A549 (cell line): ENCODE results near the gene TMBIM1.

Source experiments
- BHLHE40 ChIP-seq: IDR thresholded peaks from 2 replicates; pipeline ENCODE4 v1.6.1; 2012; ENCODE audit warnings: low read depth, low read length, inconsistent platforms
- CBX8 ChIP-seq: fragments of 200-600 bp; sonication (generic); IDR thresholded peaks from 2 replicates; pipeline ENCODE4 v1.6.1; 2016
- EP300 ChIP-seq, 2 experiments: fragments of >200 bp; sonication (Bioruptor Twin); formaldehyde crosslinking; IDR thresholded peaks; 2 replicates in 1 of 2; 3 replicates in 1 of 2; pipeline ENCODE4 v1.6.1; 2016 to 2017
- ESRRA ChIP-seq: fragments of 150-350 bp; IDR thresholded peaks from 2 replicates; pipeline ENCODE4 v1.6.1; 2014; ENCODE audit warnings: mild to moderate bottlenecking, low read length, borderline replicate concordance
- MAFK ChIP-seq: fragments of 450-650 bp; IDR thresholded peaks from 2 replicates; pipeline ENCODE4 v1.6.1; 2014; ENCODE audit not compliant: partially characterized antibody
- MYC ChIP-seq: IDR thresholded peaks from 2 replicates; pipeline ENCODE4 v1.6.1; 2012; ENCODE audit warnings: mild to moderate bottlenecking, inconsistent platforms, low read length, improper control_type of control experiment, borderline replicate concordance
- PHF8 ChIP-seq: fragments of 200-600 bp; sonication (generic); IDR thresholded peaks from 2 replicates; pipeline ENCODE4 v1.6.1; 2016; ENCODE audit warnings: low read depth, mild to moderate bottlenecking, antibody characterized with exemption, moderate library complexity, borderline replicate concordance
- POLR2A ChIP-seq: IDR thresholded peaks from 2 replicates; pipeline ENCODE4 v1.6.1; 2012; ENCODE audit warnings: mild to moderate bottlenecking, low read length
- POLR2AphosphoS2 ChIP-seq: conservative IDR thresholded peaks from 2 replicates; pipeline ENCODE4 v1.6.1; 2012; ENCODE audit warnings: low read length, improper control_type of control experiment, inconsistent platforms
- RFX5 ChIP-seq: fragments of 450-650 bp; IDR thresholded peaks from 2 replicates; pipeline ENCODE4 v1.7.1; 2014; ENCODE audit warnings: antibody characterized with exemption, mild to moderate bottlenecking, moderate library complexity
- ZNF302 ChIP-seq: fragments of 250-450 bp; sonication (Bioruptor Pico); IDR thresholded peaks from 2 replicates; pipeline ENCODE4 v1.9.0; 2021; ENCODE audit warnings: inconsistent platforms, mild to moderate bottlenecking, moderate library complexity
- TF ChIP-seq, protein P1 (sequence below): fragments of >200 bp; sonication (Bioruptor Twin); formaldehyde crosslinking; IDR thresholded peaks from 3 replicates; pipeline ENCODE4 v1.5.1; 2016
- TF ChIP-seq, protein P2 (sequence below): fragments of 200-600 bp; sonication (generic); IDR thresholded peaks from 2 replicates; pipeline ENCODE4 v1.6.1; 2016; ENCODE audit warnings: antibody characterized with exemption, mild to moderate bottlenecking, moderate library complexity
- TF ChIP-seq, protein P3 (sequence below): fragments of 250-450 bp; sonication (Bioruptor Pico); IDR thresholded peaks from 2 replicates; pipeline ENCODE4 v1.5.0; 2020; ENCODE audit warnings: low read depth, mild to moderate bottlenecking, moderate library complexity

DNA sequence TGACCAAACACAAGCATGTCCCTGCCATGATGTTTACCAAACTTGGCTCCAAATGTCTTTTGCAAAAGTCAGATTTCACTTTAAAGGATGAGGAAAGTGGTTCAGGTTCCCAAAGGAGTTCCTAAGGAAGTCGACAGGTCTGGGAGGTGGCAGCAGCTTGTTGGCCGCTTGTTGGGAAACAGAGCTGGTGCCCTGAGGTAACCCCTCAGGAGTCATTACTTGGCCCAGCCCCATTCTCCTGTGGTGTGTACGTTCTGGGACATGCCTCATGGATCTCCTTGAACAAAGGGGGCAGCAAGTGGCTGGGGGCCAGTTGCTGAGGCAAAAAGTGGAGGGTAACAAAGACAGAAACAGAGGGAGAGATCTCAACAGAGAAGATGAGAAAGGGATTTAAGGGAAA lies 10.9 kb downstream of the TMBIM1 start:
- TF ChIP-seq POLR2A (no peak), PHF8 (no peak), POLR2AphosphoS2 (no peak), ZNF302 (no peak), EP300 (IDR thresholded peaks at IDR 0.05) (no peak), BHLHE40 (no peak), MAFK (no peak), MYC (no peak), ESRRA (no peak), RFX5 (no peak), CBX8 (no peak)
- TF ChIP-seq, protein P1, sequence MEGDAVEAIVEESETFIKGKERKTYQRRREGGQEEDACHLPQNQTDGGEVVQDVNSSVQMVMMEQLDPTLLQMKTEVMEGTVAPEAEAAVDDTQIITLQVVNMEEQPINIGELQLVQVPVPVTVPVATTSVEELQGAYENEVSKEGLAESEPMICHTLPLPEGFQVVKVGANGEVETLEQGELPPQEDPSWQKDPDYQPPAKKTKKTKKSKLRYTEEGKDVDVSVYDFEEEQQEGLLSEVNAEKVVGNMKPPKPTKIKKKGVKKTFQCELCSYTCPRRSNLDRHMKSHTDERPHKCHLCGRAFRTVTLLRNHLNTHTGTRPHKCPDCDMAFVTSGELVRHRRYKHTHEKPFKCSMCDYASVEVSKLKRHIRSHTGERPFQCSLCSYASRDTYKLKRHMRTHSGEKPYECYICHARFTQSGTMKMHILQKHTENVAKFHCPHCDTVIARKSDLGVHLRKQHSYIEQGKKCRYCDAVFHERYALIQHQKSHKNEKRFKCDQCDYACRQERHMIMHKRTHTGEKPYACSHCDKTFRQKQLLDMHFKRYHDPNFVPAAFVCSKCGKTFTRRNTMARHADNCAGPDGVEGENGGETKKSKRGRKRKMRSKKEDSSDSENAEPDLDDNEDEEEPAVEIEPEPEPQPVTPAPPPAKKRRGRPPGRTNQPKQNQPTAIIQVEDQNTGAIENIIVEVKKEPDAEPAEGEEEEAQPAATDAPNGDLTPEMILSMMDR = no peak
- TF ChIP-seq, protein P2, sequence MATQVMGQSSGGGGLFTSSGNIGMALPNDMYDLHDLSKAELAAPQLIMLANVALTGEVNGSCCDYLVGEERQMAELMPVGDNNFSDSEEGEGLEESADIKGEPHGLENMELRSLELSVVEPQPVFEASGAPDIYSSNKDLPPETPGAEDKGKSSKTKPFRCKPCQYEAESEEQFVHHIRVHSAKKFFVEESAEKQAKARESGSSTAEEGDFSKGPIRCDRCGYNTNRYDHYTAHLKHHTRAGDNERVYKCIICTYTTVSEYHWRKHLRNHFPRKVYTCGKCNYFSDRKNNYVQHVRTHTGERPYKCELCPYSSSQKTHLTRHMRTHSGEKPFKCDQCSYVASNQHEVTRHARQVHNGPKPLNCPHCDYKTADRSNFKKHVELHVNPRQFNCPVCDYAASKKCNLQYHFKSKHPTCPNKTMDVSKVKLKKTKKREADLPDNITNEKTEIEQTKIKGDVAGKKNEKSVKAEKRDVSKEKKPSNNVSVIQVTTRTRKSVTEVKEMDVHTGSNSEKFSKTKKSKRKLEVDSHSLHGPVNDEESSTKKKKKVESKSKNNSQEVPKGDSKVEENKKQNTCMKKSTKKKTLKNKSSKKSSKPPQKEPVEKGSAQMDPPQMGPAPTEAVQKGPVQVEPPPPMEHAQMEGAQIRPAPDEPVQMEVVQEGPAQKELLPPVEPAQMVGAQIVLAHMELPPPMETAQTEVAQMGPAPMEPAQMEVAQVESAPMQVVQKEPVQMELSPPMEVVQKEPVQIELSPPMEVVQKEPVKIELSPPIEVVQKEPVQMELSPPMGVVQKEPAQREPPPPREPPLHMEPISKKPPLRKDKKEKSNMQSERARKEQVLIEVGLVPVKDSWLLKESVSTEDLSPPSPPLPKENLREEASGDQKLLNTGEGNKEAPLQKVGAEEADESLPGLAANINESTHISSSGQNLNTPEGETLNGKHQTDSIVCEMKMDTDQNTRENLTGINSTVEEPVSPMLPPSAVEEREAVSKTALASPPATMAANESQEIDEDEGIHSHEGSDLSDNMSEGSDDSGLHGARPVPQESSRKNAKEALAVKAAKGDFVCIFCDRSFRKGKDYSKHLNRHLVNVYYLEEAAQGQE = no peak
- TF ChIP-seq, protein P3, sequence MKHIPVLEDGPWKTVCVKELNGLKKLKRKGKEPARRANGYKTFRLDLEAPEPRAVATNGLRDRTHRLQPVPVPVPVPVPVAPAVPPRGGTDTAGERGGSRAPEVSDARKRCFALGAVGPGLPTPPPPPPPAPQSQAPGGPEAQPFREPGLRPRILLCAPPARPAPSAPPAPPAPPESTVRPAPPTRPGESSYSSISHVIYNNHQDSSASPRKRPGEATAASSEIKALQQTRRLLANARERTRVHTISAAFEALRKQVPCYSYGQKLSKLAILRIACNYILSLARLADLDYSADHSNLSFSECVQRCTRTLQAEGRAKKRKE (CRISPR knock-in tag) = no peak
